Stimulated activated CD8-positive, alpha-beta memory T cell treated with anti-CD3 and anti-CD28 coated beads, Interleukin-15, amount 100 ng/mL, for 1 hour (primary cell): ENCODE measurements around the gene SPC24.
"Not testable (repeated sequence)": the region's sequence is repeated elsewhere in the genome, so short reads cannot be mapped to it uniquely, and the experiment has no call there.

Experiments
- DNase-seq: peaks from one replicate; pipeline ENCODE4 v3.0.0-alpha.2; 2020; ENCODE audit warnings: low read depth

SPC24 gene

GRCh38 chr19:11125994-11126685 is 29.4 kb downstream of the SPC24 start:
- peak; percentile 62 for DNase-seq

GRCh38 chr19:11124157-11124556 is 31.4 kb downstream of the SPC24 start:
- not testable (repeated sequence) for DNase-seq

- no peak for DNase-seq
These were observed 32.5 kb downstream of the SPC24 start for GRCh38 chr19:11123114-11123513.

GRCh38 chr19:11121963-11122362 is 33.6 kb downstream of the SPC24 start:
- not testable (repeated sequence) for DNase-seq

GRCh38 chr19:11116507-11116906 is 39.1 kb downstream of the SPC24 start:
- no peak for DNase-seq

GRCh38 chr19:11115895-11116446 is 39.6 kb downstream of the SPC24 start:
- no peak for DNase-seq

GRCh38 chr19:11115042-11115441 is 40.5 kb downstream of the SPC24 start:
- DNase-seq = no peak

- no peak for DNase-seq
These were observed 42.4 kb downstream of the SPC24 start for GRCh38 chr19:11113140-11113708.

GRCh38 chr19:11111771-11112144 is 43.8 kb downstream of the SPC24 start:
- no peak for DNase-seq

GRCh38 chr19:11111117-11111770 is 44.3 kb downstream of the SPC24 start:
- DNase-seq = no peak

GRCh38 chr19:11108746-11109145 is 46.8 kb downstream of the SPC24 start:
- DNase-seq = no peak

GRCh38 chr19:11106477-11106876 is 49.1 kb downstream of the SPC24 start:
- DNase-seq = no peak

GRCh38 chr19:11105014-11105636 is 50.5 kb downstream of the SPC24 start:
- no peak for DNase-seq

GRCh38 chr19:11103667-11104066 is 51.9 kb downstream of the SPC24 start:
- not testable (repeated sequence) for DNase-seq

- no peak for DNase-seq
These were observed 52.6 kb downstream of the SPC24 start for GRCh38 chr19:11102944-11103343.

- no peak for DNase-seq
These were observed 54.5 kb downstream of the SPC24 start for GRCh38 chr19:11101057-11101456.

GRCh38 chr19:11100049-11100448 is 55.5 kb downstream of the SPC24 start:
- DNase-seq = no peak

- DNase-seq = no peak
These were observed 56.7 kb downstream of the SPC24 start for GRCh38 chr19:11098861-11099260.

GRCh38 chr19:11098327-11098726 is 57.3 kb downstream of the SPC24 start:
- DNase-seq = no peak

- DNase-seq = not testable (repeated sequence)
These were observed 58.2 kb downstream of the SPC24 start for GRCh38 chr19:11097367-11097766.

- DNase-seq = no peak
These were observed 59.3 kb downstream of the SPC24 start for GRCh38 chr19:11096210-11096841.
